Measurements from ENCODE around the gene TAB2. TPM values are rescaled to one million over a fixed set of nuclear protein-coding genes. Genes with fewer than 3 reads are reported as not detected.

The TAB2 gene, protein sequence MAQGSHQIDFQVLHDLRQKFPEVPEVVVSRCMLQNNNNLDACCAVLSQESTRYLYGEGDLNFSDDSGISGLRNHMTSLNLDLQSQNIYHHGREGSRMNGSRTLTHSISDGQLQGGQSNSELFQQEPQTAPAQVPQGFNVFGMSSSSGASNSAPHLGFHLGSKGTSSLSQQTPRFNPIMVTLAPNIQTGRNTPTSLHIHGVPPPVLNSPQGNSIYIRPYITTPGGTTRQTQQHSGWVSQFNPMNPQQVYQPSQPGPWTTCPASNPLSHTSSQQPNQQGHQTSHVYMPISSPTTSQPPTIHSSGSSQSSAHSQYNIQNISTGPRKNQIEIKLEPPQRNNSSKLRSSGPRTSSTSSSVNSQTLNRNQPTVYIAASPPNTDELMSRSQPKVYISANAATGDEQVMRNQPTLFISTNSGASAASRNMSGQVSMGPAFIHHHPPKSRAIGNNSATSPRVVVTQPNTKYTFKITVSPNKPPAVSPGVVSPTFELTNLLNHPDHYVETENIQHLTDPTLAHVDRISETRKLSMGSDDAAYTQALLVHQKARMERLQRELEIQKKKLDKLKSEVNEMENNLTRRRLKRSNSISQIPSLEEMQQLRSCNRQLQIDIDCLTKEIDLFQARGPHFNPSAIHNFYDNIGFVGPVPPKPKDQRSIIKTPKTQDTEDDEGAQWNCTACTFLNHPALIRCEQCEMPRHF
- total RNA-seq: 25.1 TPM

DNA sequence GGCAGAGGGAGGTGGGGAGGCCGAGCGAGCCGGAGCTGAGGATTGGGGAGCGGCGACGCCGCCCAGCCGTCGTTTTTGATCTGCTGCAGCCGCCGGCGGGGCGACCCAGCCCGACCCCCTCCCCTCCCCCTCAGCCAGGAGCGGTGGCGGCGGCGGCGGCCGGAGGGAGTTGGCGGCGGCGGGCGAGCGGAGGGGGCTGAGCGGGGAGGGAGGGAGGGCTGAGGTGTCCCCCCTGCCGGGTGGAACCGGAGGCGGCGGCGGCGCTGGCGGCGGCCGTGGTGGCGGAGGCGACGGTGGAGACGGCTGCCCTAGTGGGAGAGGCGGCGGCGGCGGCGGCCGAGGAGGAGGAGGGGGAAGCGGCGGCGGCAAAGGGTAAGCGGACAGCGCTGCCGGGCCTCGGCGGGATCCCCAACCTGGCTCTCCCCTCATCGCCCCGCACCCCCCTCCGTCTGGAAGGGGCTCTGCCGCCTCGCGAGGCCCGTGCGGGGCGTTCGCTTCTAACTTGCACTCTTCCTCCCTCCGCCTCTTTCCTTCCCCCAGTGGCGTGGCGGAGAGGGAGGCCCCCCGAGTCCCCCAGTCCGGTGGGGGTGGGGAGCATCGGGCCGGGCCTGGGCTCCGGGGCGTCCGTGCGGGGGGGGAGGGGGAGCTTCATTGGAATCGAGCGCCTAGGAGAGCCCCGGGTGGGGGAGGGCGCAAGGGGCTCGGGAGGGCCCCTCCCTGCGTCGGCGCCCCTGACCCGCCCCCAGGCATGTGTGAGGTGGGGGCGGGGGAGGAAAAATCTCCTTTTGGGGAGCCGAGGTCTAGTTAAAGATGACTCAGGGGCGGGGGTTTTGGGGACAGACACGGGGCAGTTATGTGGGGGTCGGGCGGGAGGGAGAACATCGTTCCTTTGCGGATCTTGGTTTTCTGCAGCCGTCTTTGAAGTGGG lies at the start of gene TAB2:
Gene TAB2, plus strand, starts transcription at position 69 of the 928 bp plus-strand sequence. CDS start 52,286 bp downstream, outside the sequence.
- H3K4me1 ChIP-seq (ENCODE audit: control insufficient read depth in 3 of 3, insufficient read depth in 3 of 3, low read length in 3 of 3): peaks cover 0 to 12% (median 0%) of the 10 kb centered on the region in 3 donors
- no peaks in the 10 kb centered on the region for H3K9me3 ChIP-seq (ENCODE audit: control insufficient read depth in 3 of 3, low read length in 3 of 3)
- no peaks in the 10 kb centered on the region for H3K36me3 ChIP-seq (ENCODE audit: control insufficient read depth in 3 of 3, insufficient read depth in 3 of 3, low read length in 3 of 3)

DNA sequence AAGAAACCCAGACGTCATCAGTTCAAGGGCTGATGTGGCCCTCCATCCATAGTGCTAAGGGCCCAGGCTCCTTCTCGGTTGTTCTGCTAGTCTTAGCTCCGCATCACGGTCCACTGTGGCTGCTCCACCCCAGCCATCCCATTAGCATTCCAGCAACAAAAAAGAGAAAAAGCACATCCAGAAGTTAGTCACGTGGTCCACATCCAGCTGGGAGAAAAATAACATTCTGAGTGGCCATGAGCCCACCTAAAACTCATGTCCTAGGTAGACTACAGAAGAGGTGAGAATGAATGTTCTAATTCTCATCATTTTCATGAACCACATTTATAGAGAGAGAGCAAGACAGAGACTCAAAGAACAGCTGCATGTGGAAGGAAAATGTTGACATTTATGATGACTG lies 49.4 kb upstream of the TAB2 start:
- no peak overlapping the region for H3K4me3 ChIP-seq (ENCODE audit: low read length in 3 of 3)
- H3K27me3 ChIP-seq (ENCODE audit: control insufficient read depth in 3 of 3, insufficient read depth in 3 of 3, low read length in 3 of 3): peaks cover 0 to 8% (median 0%) of the 10 kb centered on the region in 3 donors
- H3K4me1 ChIP-seq (ENCODE audit: control insufficient read depth in 3 of 3, insufficient read depth in 3 of 3, low read length in 3 of 3): peaks cover 0 to 6% (median 3%) of the 10 kb centered on the region in 3 donors
- no peaks in the 10 kb centered on the region for H3K36me3 ChIP-seq (ENCODE audit: control insufficient read depth in 3 of 3, insufficient read depth in 3 of 3, low read length in 3 of 3)
- no peak overlapping the region for H3K9ac ChIP-seq (ENCODE audit: low read depth in 1 of 3, low read length in 3 of 3)
- H3K27ac ChIP-seq (ENCODE audit: low read depth, low read length): no peak overlapping the region
- peaks cover 0 to 2% (median 0%) of the 10 kb centered on the region in 3 donors for H3K9me3 ChIP-seq (ENCODE audit: control insufficient read depth in 3 of 3, low read length in 3 of 3)

More for the DNA sequence above, at the start of gene TAB2:
- Histone ChIP-seq H3K4me3 (ENCODE audit: low read length in 3 of 3) (peak within 1 kb of the TSS; percentile 78 to 87 (median 81)), H3K27ac (ENCODE audit: low read depth, low read length) (peak within 1 kb of the TSS; percentile 93), H3K27me3 (ENCODE audit: control insufficient read depth in 3 of 3, insufficient read depth in 3 of 3, low read length in 3 of 3) (peaks cover 0 to 3% (median 2%) of the 10 kb centered on the region in 3 donors), H3K9ac (ENCODE audit: low read depth in 1 of 3, low read length in 3 of 3) (peak within 1 kb of the TSS; percentile 80 to 88 (median 86))

DNA sequence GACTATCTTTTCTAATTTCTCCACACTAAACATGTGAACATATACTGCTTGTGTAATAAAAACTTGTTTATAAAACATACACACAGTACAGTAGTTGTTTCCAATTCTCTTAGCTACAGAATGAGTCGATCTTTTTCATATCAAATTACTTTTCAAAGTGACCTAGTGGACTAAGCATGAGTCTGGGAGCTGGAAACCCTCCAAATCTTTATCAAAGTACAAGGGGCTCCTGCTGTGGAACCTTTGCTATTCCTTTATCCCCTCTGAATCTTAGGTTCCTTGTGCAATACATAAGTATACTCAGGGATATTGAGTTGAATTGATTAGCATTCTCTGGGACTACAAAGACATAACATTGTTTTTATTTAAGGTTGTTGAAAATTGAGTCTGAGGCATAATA lies 48.7 kb upstream of the TAB2 start:
- Histone ChIP-seq H3K27me3 (ENCODE audit: control insufficient read depth in 3 of 3, insufficient read depth in 3 of 3, low read length in 3 of 3) (peaks cover 0 to 8% (median 0%) of the 10 kb centered on the region in 3 donors), H3K4me3 (ENCODE audit: low read length in 3 of 3) (no peak overlapping the region), H3K9ac (ENCODE audit: low read depth in 1 of 3, low read length in 3 of 3) (no peak overlapping the region)

DNA sequence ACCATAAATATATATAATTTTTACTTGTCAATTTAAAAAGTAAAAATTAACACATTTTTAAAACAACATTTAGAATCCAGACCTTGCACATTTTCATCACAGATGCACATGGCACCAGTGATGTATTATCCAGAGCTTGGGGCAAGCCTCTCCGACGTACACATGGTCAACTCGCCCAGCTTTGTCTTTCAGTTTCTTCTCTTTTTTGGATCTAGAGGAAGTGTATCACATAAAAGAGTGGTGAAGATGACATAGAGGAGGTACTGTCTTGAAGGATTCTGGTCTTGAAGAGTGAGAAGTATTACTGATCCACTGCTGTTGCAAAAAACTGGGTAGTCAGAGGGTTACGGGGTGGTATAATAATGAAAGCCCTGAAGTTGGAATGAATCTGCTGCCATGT lies 46.9 kb upstream of the TAB2 start:
- Histone ChIP-seq H3K9me3 (ENCODE audit: control insufficient read depth in 3 of 3, low read length in 3 of 3) (peaks cover 0 to 2% (median 0%) of the 10 kb centered on the region in 3 donors), H3K27me3 (ENCODE audit: control insufficient read depth in 3 of 3, insufficient read depth in 3 of 3, low read length in 3 of 3) (peaks cover 0 to 4% (median 0%) of the 10 kb centered on the region in 3 donors), H3K9ac (ENCODE audit: low read depth in 1 of 3, low read length in 3 of 3) (no peak overlapping the region), H3K36me3 (ENCODE audit: control insufficient read depth in 3 of 3, insufficient read depth in 3 of 3, low read length in 3 of 3) (no peaks in the 10 kb centered on the region), H3K4me1 (ENCODE audit: control insufficient read depth in 3 of 3, insufficient read depth in 3 of 3, low read length in 3 of 3) (no peaks in the 10 kb centered on the region), H3K4me3 (ENCODE audit: low read length in 3 of 3) (no peak overlapping the region), H3K27ac (ENCODE audit: low read depth, low read length) (no peak overlapping the region)

More for the DNA sequence above, 48.7 kb upstream of the TAB2 start:
- H3K9me3 ChIP-seq (ENCODE audit: control insufficient read depth in 3 of 3, low read length in 3 of 3): peaks cover 0 to 2% (median 0%) of the 10 kb centered on the region in 3 donors
- H3K36me3 ChIP-seq (ENCODE audit: control insufficient read depth in 3 of 3, insufficient read depth in 3 of 3, low read length in 3 of 3): no peaks in the 10 kb centered on the region
- peaks cover 0 to 3% (median 3%) of the 10 kb centered on the region in 3 donors for H3K4me1 ChIP-seq (ENCODE audit: control insufficient read depth in 3 of 3, insufficient read depth in 3 of 3, low read length in 3 of 3)
- no peak overlapping the region for H3K27ac ChIP-seq (ENCODE audit: low read depth, low read length)

DNA sequence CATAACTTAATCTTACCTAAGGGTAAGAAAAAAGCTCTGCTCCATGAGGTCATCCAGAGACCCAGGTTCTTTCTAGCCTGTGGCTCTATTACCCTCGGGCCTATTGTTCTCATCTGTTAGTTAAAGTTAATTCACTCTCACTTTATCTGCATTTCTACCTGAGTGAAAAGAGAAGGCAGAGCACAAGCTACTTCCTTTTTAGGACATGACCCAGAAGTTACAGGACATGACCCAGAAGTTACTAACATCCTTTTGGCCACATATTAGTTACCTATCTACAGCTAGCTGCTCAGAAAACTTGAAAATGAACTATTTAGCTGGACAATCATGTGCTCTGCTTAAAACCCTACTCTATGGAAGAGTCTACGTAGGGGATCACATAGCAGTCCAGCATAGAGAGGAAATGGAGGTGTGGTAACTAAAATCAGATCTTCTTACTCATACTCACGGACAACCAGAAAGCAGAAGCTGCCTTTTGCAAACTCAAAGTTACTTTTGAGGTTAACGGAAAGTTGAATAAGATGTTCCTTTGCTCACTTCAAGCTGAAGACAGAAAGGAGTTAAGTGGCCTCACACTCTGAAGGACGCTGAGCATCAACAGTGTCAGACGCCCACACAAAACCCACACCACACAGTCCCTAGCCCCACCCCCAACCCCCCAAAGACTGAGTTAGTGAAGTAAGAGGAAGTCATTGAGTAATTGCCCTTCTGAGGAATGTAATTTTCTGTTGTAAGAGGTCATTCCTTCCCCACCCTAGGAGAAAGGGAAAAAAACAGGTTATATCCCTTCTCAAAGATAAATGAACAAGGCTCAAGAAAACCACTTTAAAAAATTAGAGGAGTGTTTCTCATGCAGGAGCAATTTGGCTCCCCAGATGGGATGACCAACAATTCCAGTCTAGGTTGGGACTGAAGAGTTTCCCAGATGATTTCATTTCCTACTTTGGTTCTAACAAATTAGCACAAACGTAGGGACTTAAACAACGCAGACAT lies 45.9 kb upstream of the TAB2 start:
- Histone ChIP-seq H3K27ac (ENCODE audit: low read depth, low read length) (no peak overlapping the region), H3K27me3 (ENCODE audit: control insufficient read depth in 3 of 3, insufficient read depth in 3 of 3, low read length in 3 of 3) (no peaks in the 10 kb centered on the region), H3K36me3 (ENCODE audit: control insufficient read depth in 3 of 3, insufficient read depth in 3 of 3, low read length in 3 of 3) (no peaks in the 10 kb centered on the region), H3K9ac (ENCODE audit: low read depth in 1 of 3, low read length in 3 of 3) (no peak overlapping the region), H3K4me1 (ENCODE audit: control insufficient read depth in 3 of 3, insufficient read depth in 3 of 3, low read length in 3 of 3) (no peaks in the 10 kb centered on the region), H3K9me3 (ENCODE audit: control insufficient read depth in 3 of 3, low read length in 3 of 3) (peaks cover 0 to 2% (median 0%) of the 10 kb centered on the region in 3 donors), H3K4me3 (ENCODE audit: low read length in 3 of 3) (no peak overlapping the region)

DNA sequence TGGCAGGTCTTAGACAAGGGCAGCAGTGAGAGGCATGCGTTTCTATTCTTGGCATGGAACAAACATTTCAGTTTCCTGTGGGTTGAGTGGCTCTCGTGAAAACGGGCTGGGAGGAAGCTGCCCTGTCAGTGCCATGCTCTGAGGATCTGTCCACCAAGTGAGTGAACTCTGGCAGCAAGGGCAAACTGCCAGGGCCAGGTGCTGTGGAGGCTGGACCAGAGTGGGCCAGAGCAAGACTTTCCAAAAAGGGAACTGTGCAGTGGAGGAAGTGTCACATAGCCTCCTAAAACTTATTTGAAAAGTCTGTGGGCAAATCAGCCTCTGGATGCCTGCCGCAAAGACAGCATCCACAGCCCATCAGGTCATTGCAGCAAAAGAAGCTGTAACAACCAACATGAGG lies 44.2 kb upstream of the TAB2 start:
- H3K27me3 ChIP-seq (ENCODE audit: control insufficient read depth in 3 of 3, insufficient read depth in 3 of 3, low read length in 3 of 3): no peaks in the 10 kb centered on the region
- no peaks in the 10 kb centered on the region for H3K36me3 ChIP-seq (ENCODE audit: control insufficient read depth in 3 of 3, insufficient read depth in 3 of 3, low read length in 3 of 3)
- H3K9me3 ChIP-seq (ENCODE audit: control insufficient read depth in 3 of 3, low read length in 3 of 3): peaks cover 0 to 2% (median 0%) of the 10 kb centered on the region in 3 donors
- no peak overlapping the region for H3K4me3 ChIP-seq (ENCODE audit: low read length in 3 of 3)
- no peak overlapping the region for H3K27ac ChIP-seq (ENCODE audit: low read depth, low read length)
- no peak overlapping the region for H3K9ac ChIP-seq (ENCODE audit: low read depth in 1 of 3, low read length in 3 of 3)
- no peaks in the 10 kb centered on the region for H3K4me1 ChIP-seq (ENCODE audit: control insufficient read depth in 3 of 3, insufficient read depth in 3 of 3, low read length in 3 of 3)

DNA sequence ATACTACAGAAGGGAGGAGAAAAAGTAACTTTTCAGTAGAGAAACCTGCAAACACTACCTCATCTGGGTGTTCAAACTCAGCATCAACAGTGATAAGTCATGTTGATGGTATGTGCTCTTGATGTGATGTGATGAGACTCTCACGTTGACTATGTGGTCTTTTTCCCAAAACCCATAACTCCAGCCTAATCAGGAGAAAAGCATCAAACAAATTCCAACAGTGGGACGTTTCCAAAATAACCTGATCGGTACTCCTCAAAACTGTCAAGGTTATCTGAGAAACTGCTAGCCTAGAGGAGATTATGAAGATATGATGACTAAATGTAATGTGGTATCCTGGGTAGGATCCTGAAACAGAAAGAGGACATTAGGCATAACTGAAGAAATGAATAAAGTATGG lies 41.9 kb upstream of the TAB2 start:
- Histone ChIP-seq H3K9ac (ENCODE audit: low read depth in 1 of 3, low read length in 3 of 3) (no peak overlapping the region), H3K27me3 (ENCODE audit: control insufficient read depth in 3 of 3, insufficient read depth in 3 of 3, low read length in 3 of 3) (peaks cover 0 to 4% (median 0%) of the 10 kb centered on the region in 3 donors), H3K36me3 (ENCODE audit: control insufficient read depth in 3 of 3, insufficient read depth in 3 of 3, low read length in 3 of 3) (no peaks in the 10 kb centered on the region), H3K9me3 (ENCODE audit: control insufficient read depth in 3 of 3, low read length in 3 of 3) (peaks cover 0 to 2% (median 0%) of the 10 kb centered on the region in 3 donors), H3K4me1 (ENCODE audit: control insufficient read depth in 3 of 3, insufficient read depth in 3 of 3, low read length in 3 of 3) (no peaks in the 10 kb centered on the region), H3K27ac (ENCODE audit: low read depth, low read length) (no peak overlapping the region), H3K4me3 (ENCODE audit: low read length in 3 of 3) (no peak overlapping the region)

DNA sequence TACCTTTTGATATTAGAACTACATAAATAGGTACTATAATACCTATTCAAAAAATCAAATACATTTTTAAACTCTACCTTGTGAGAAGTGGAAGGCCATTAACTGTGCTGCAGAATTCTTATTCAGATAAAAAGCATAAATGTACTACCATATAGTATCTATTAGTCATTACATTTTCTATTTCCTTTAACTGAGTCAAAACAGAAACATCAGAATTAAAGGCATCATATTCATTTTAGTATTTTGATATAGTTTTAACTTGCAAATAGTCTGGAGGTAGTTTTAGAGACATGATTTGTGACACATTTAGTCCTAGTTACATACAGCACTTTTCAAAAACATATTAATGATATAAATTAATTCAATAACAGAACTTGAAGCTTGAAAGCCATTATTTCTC lies 39.9 kb upstream of the TAB2 start:
- H3K27me3 ChIP-seq (ENCODE audit: control insufficient read depth in 3 of 3, insufficient read depth in 3 of 3, low read length in 3 of 3): peaks cover 0 to 4% (median 0%) of the 10 kb centered on the region in 3 donors
- no peak overlapping the region for H3K9ac ChIP-seq (ENCODE audit: low read depth in 1 of 3, low read length in 3 of 3)
- no peak overlapping the region for H3K4me3 ChIP-seq (ENCODE audit: low read length in 3 of 3)
- no peaks in the 10 kb centered on the region for H3K4me1 ChIP-seq (ENCODE audit: control insufficient read depth in 3 of 3, insufficient read depth in 3 of 3, low read length in 3 of 3)
- H3K9me3 ChIP-seq (ENCODE audit: control insufficient read depth in 3 of 3, low read length in 3 of 3): no peaks in the 10 kb centered on the region
- no peak overlapping the region for H3K27ac ChIP-seq (ENCODE audit: low read depth, low read length)
- H3K36me3 ChIP-seq (ENCODE audit: control insufficient read depth in 3 of 3, insufficient read depth in 3 of 3, low read length in 3 of 3): no peaks in the 10 kb centered on the region
